GM12872 (cell line): ENCODE data around the gene POP7.

ENCODE experiments used
- TF ChIP-seq, protein P1 (sequence below): IDR thresholded peaks from 3 replicates; pipeline ENCODE4 v1.5.1; 2011; ENCODE audit warnings: low read depth, mild to moderate bottlenecking, low read length, moderate library complexity; ENCODE audit not compliant: insufficient read depth

POP7 gene

DNA sequence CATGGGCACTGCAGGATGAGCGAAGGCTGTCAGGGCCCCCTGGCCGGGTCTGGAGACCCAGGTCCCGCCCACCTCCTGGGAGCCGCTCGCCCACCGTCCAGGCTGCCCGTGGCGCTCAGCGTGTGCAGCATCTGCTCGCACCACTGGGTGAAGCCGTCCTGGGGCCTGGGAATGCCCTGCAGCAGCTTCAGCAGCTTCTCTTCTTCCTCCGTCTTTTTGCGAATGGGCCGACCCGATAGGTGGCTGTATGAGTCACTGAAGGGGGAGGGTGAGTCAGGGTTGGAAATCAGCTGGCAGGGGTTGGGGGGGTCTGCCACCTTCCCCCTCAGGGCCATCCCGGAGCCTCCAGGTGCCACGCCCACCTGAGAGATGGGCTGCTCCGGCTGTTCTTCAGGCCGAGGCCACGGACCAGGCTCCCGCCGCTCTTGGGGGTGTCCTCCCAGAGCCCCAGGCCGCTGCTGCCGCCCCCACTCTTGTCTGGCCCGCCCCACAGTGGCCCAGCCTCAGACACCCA lies 23.6 kb upstream of the POP7 start:
- TF ChIP-seq, protein P1, sequence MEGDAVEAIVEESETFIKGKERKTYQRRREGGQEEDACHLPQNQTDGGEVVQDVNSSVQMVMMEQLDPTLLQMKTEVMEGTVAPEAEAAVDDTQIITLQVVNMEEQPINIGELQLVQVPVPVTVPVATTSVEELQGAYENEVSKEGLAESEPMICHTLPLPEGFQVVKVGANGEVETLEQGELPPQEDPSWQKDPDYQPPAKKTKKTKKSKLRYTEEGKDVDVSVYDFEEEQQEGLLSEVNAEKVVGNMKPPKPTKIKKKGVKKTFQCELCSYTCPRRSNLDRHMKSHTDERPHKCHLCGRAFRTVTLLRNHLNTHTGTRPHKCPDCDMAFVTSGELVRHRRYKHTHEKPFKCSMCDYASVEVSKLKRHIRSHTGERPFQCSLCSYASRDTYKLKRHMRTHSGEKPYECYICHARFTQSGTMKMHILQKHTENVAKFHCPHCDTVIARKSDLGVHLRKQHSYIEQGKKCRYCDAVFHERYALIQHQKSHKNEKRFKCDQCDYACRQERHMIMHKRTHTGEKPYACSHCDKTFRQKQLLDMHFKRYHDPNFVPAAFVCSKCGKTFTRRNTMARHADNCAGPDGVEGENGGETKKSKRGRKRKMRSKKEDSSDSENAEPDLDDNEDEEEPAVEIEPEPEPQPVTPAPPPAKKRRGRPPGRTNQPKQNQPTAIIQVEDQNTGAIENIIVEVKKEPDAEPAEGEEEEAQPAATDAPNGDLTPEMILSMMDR: no peak

DNA sequence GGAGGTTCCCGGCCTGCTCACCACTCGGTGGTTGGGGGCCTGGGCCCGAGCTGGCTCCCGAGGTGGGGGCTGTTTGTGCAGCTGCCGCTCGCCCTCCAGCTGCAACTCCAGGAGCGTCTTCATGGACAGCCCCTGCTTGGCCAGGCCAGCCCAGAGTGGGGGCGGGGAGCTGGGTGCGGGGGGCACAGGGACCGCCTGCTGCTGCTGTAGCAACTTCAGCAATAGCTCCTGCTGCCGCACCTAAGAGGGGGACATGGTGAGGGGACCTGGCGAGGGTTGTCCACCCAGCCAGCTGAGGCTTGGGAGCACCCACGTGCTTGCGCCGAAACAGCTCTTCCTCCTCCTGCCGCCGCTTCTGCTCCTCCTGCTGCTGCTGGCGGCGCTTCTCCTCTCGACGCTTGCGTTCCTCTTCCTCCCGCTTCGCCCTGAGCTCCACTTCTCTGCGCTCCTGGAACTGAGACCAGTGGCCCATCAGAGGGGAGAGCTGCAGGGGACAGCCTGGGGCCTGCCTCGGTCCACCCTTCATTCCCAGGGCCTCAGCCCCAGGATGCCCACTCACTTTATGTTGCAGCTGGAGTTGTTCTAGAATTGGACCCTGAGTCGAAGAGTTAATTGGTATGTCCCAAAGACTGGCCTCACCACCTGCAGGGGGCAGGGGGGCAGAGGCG lies 22.8 kb upstream of the POP7 start:
- TF ChIP-seq, protein P1: no peak

DNA sequence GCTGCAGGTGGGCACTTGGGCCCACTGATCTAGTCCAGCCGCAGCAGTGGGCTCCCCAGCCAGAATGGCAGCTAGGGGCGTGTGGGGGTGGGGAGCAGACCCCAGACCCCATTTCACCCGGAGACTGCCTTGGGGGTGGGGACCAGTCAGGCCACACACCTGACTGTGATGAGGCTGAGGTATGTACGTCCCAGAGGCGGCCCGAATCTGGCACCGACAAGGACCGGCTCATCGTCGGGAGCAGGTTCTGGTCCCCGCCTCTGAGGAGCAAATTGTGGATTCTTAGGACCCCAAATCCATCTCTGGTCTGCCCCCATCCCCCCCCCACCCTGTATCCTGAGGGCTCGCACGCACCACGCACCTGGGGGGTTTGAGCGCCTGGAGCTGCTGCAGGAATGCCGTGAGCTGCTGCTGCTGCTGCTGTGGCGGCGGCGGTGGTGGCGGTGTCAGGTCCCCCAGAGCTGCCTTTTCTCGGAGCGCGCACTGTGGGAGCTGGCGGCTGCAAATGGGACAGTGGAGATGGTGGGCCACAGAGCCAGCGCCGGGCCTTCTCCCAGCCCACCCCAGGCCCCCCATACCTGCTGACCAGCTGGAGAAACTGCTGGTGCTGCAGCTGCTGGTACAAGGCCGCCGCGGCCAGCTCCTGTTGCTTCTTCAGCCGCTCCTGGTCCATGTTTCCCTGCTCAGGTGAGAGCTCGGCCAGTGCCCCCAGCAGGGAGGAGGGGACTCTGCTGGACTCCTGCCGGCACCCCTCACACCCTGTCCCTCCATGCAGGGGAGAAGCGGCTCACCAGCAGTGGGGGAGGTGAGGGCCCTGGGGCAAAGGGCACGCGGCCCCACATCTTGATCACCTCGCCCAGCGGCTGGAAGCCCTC lies 22.0 kb upstream of the POP7 start:
- TF ChIP-seq, protein P1: no peak

DNA sequence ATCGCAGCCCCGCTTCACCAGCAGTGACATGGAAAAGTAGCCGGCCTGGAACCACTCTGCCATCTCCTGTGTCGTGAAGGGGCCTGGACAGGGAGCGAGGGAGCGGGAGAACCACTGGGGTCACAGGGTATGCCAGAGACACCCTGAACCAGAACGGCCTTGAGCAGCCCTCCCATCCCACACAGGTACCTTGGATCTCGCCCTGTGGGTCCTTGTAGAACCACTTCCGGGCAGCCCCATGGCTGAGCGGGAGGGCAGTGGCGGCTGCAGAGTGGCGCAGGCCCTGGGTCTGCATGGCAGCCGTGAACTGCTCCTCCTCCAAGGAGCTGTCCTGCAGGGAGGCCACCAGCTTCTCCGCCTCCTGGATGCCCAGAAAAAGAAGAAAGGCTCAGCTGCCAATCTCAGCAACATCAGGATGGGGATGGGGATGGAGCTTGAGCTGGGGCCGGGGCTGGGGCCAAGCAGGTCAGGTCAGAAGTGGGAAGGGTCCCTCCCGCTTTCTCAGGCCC lies 21.3 kb upstream of the POP7 start:
- TF ChIP-seq, protein P1: no peak

DNA sequence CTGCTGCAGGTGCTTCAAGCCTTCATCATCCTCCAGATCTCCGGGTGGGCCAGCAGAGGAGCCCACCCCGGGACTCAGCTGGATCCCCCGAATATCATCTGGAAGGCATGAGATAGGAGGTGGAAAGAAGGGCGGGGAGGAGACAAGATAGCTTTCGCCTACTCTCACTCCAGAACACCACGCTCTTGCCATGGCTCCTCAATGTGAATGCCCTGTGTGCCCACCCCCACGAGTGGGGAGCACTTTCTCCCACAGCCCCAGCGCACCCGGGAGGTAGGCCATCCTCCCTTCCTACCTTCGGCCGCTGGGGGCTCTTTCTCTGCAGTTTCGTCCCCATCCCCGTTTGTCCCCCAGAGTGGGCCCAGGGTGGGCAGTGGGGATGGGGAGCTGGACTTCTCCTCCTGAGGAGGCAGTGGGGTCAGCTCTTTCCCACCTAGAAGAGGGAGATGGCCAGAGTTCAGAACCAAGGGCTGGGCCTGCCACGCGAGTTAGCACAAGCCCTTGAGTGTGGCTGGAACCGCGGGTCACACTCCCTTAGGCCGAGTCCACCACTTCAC lies 20.8 kb upstream of the POP7 start:
- TF ChIP-seq, protein P1: no peak

DNA sequence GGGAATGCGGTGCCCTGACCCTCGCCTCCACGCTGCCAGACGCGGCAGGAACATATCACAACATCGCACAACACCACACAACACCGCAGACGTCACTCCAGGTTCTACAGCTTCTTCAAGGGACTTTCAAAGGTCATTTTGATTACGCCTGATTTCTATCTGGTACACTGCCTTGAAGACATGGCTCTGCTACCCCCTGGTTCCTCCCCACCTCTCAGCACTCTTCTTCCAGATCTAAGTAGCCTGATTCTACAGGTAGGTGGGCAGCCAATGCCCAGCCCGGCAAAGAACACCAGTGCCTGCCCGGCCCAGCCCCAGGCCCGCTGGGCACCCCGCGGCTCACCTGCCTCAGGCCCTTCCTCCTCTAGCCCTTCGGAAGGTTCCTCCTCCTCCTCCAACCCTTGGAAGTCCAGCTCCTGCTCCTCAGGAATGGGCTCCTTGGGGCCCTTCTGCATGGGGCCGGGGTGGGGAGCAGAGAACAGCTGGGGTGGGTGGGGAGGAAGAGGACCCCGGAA lies 20.2 kb upstream of the POP7 start:
- TF ChIP-seq, protein P1: no peak

DNA sequence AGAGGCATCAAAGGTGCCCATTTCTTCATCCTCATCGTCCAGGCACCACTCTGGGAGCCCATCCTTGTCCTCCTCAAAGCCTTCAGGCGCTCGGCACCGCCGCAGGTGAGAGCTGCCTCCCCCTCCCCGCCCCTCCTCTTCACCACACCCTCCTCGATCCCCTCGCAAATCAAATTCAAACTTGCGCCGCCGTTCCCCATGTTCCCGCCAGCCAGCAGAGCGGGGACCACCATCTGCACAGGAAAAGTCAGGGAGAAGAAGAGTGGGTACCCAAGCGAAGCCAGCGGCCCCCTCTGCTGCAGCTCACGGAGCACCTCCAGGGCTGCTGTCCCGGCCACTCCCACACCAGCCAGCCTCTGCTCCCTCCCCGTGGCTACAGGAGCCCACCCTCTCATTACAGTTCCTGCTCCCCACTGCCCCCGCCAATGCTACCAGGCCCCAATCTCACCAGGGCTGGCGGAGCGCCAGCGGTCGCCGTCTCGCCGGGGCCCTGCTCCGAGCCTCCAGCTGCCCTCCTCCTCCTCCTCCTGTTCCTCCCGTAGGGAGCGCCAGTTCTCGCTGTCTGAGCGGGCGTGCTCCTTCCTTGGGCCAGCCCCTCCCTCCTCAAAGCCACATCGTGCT lies 19.6 kb upstream of the POP7 start:
- TF ChIP-seq, protein P1: no peak
